Stimulated activated naive CD8-positive, alpha-beta T cell treated with anti-CD3 and anti-CD28 coated beads, Interleukin-15, amount 100 ng/mL, for 72 hours (primary cell): ENCODE results near the gene VSTM2L.

Source experiments
- ATAC-seq: fragments of 150-1000 bp; cut with Tn5 transposase; 2 replicates; pipeline ENCODE4 v1.10.0; 2021; ENCODE audit warnings: mild to moderate bottlenecking, moderate library complexity
- DNase-seq, 2 donors: peaks; one replicate each; pipeline ENCODE4 v3.0.0; 2021 to 2022
- H3K27ac Mint-ChIP-seq, 2 donors: one replicate each; pipeline ENCODE4 v1.8.0; 2022; ENCODE audit warnings: mild to moderate bottlenecking in 2 of 2, mixed read lengths in 2 of 2, moderate library complexity in 2 of 2
- H3K27me3 Mint-ChIP-seq: one replicate; pipeline ENCODE4 v1.8.0; 2022; ENCODE audit warnings: mixed read lengths
- H3K4me1 Mint-ChIP-seq: one replicate; pipeline ENCODE4 v1.8.0; 2022; ENCODE audit warnings: mild to moderate bottlenecking, mixed read lengths
- H3K4me3 Mint-ChIP-seq, 2 donors: one replicate each; pipeline ENCODE4 v1.8.0; 2022; ENCODE audit warnings: mild to moderate bottlenecking in 2 of 2, mixed read lengths in 2 of 2, moderate library complexity in 1 of 2
- H3K9me3 Mint-ChIP-seq, 2 donors: one replicate each; pipeline ENCODE4 v1.8.0; 2022; ENCODE audit warnings: mixed read lengths in 2 of 2

Gene VSTM2L

DNA sequence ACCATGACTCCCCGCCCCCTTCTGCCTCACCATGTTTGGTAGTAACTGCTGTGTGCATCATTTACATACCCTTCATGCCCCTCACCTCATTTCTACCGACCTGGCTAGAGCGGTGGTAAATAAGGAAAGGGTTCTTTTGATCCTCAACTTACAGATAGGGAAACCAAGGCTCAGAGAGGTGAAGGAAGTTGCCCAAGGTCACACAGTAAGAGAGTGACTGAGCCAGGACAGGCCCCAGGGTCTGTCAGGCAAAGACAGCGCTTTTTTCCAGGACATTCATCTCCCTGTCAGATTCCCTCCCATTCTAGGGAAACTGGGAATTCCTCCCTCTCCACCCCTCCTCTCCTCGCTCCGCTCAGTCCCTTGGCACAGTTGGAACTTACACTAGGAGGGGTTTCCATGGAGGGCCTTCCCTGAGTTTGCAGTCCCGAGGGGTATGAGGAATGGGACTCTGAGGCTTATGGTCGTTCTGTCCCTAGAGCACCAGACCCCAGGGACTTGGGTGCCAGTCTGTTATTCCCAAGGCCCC lies 2.0 kb downstream of the VSTM2L start:
- H3K27me3 Mint-ChIP-seq = peaks cover 82% of the 10 kb centered on the region
- peaks cover 13% of the 10 kb centered on the region for H3K4me1 Mint-ChIP-seq
- ATAC-seq (no peak), DNase-seq (no peak)
- H3K9me3 Mint-ChIP-seq = no peaks in the 10 kb centered on the region
- H3K27ac Mint-ChIP-seq = no peak overlapping the region
- H3K4me3 Mint-ChIP-seq = no peak overlapping the region

DNA sequence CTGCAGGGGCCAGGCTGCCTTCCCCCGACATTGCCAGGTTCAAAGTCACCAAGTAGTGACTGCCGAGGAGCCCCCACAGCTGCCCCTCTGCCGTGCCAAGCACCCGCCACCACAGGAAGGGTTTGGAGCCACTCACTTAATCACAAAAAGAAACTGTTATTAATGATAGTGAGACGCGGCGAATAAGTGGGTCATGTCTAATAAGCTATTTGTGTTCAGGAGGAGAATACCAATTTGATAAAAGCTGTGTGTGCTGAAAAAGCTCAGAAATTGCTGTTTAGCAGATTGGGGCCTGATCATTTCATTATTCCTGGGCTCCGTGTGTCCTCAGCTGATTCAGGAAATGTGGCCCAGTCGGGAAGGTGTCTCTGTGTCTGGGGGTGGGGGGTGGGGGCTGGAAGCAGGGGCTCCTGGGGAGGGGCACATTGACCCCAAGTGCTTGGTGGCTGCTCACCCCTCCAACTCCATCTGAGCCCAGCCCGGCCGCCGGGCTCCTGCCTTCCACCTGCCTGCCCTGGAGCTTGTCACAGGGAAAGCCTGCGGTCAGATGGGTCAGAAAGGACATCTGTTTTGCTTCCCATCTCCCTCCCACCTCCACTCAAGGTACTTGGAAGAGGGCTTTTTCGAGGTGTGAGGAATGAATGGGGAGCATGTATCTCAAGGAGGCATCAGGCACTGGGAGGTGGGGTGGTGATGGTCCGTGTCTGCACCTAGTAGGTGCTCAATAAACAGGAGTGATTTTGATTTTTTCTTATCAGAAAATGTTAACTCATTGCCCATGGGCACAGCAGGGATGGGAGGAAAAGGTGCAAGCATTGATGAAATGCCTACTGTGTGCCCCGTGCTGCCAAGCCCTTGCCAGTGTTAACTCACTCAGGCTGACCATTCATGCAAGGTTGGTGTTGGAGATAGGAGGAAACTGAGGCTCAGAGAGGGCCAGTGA lies 3.0 kb downstream of the VSTM2L start:
- Mint-ChIP-seq H3K4me3 (no peak overlapping the region), H3K27me3 (peaks cover 80% of the 10 kb centered on the region), H3K4me1 (peaks cover 13% of the 10 kb centered on the region), H3K9me3 (no peaks in the 10 kb centered on the region), H3K27ac (no peak overlapping the region)
- no peak for ATAC-seq
- DNase-seq = no peak

DNA sequence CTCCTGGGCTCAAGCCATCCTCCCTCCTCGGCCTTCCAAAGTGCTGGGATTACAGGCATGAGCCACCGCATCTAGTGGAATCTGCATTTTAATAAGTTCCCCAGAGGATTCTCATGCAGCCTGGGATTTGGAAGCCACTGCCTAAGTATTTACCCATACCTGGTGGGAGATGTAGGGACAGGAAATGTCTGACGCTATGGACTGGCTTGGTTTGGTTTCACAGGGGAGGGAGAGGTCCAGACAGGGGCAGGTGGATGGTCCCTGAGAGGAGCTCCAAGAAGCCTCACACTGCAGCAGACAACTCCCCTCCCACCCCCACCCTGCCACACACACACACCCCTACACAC lies 4.4 kb downstream of the VSTM2L start:
- Mint-ChIP-seq H3K27ac (no peak overlapping the region), H3K9me3 (no peaks in the 10 kb centered on the region), H3K4me3 (no peak overlapping the region), H3K27me3 (peaks cover 80% of the 10 kb centered on the region), H3K4me1 (peaks cover 14% of the 10 kb centered on the region)
- no peak for ATAC-seq
- DNase-seq = no peak

DNA sequence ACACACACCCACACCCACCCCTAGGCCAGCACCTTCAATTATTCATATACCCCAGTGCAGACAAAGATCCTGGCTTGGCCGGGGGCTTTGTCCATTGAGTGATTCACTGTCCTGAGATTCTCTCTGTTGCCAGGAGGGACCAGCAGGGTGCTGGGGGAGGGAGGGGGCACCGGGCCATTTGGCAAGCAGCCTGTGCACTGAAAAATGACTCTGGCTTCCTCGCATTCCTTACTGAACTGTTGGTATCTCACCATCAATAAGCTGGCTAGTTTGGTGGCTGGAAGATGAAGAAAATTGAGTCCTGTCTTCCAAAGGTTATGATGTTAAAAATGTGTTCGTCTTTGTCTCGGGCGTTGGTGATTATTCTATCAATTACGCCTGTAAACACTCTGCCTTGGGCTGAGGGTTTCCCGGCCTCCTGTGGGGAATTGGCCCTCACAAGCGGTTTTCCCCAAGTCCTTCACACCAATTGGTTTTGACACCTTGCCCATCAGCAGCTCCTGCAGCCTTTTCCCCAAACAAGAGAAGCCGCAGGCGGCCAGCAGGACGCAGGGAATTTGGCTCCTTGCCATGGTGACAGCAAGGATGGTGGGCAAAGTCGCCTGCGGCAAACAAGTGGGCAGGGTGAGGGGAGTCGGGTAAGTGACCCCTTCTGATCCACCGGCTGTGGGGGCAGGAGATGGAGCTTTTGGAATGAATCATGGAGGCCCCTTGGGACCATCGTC lies 4.9 kb downstream of the VSTM2L start:
- no peak for DNase-seq
- peaks cover 18% of the 10 kb centered on the region for H3K4me1 Mint-ChIP-seq

DNA sequence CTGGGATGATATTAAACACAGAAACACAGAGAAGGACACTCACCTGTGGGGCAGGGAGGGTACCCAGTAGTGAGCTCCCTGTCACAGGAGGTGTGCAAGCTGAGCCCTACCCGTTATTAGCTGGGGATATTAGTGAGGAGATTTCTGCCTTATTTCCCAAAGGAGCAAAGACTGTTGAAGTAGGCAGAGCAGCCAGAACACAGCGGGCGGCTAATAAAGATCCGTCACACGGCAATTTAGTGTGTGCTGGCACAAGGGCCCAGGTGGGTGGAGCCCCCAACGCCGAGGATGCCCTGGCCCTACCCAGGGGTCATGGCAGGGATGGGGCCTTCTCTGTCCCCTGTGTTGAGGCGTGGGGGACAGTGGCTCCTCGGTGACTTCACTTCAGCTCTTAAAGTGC lies 8.3 kb downstream of the VSTM2L start:
- Mint-ChIP-seq H3K27ac (no peak overlapping the region), H3K9me3 (no peaks in the 10 kb centered on the region), H3K4me3 (no peak overlapping the region), H3K27me3 (peaks cover 80% of the 10 kb centered on the region), H3K4me1 (peaks cover 36% of the 10 kb centered on the region)
- ATAC-seq = no peak
- no peak for DNase-seq

More for the DNA sequence above, 4.9 kb downstream of the VSTM2L start:
- Mint-ChIP-seq H3K4me3 (no peak overlapping the region), H3K27me3 (peaks cover 82% of the 10 kb centered on the region), H3K27ac (no peak overlapping the region), H3K9me3 (no peaks in the 10 kb centered on the region)
- no peak for ATAC-seq

DNA sequence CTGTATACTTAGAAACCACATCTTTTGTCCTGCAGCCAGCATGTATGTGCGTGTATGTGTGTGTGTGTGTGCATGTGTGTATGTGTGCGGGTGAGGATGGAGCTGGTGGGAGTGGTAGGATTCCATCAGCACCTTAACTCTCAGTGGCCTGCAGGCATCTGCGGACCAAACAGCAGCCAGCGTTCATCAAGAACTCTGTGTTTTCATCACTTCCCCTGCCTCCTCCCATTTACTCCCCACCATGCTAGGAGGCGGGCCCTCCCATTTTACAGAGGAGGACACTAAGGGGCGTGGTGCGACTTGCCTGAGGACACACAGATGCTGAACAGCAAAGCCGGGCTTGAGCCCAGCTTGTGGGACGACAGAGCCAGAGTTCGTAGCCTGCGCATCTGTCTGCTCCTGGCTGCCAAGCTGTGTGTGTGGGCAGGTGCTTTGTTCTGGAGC lies 8.9 kb downstream of the VSTM2L start:
- Mint-ChIP-seq H3K4me3 (no peak overlapping the region), H3K4me1 (peaks cover 42% of the 10 kb centered on the region), H3K27me3 (peaks cover 81% of the 10 kb centered on the region), H3K9me3 (no peaks in the 10 kb centered on the region), H3K27ac (no peak overlapping the region)
- no peak for ATAC-seq
- no peak for DNase-seq

DNA sequence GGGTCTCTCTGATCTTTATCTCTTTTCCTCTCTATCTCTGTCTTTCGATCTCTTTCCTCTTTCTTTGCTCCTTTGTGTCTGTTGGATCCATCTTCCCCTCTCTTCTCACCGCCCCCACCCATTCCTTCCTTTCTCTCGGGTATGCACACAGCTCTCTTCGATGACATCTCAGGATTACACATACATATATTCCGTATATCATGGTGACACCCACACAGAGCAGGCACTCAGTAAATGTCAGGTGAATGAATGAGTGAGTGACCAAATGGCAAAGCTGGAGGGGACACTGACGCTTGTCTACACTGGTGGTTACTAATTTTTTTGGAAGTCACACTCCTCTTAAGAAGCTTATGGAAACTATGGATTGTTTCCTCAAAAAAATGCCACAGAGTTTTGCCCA lies 9.9 kb downstream of the VSTM2L start:
- Mint-ChIP-seq H3K4me3 (no peak overlapping the region), H3K27me3 (peaks cover 85% of the 10 kb centered on the region), H3K9me3 (no peaks in the 10 kb centered on the region), H3K4me1 (peaks cover 48% of the 10 kb centered on the region), H3K27ac (no peak overlapping the region)
- DNase-seq = no peak
- no peak for ATAC-seq

DNA sequence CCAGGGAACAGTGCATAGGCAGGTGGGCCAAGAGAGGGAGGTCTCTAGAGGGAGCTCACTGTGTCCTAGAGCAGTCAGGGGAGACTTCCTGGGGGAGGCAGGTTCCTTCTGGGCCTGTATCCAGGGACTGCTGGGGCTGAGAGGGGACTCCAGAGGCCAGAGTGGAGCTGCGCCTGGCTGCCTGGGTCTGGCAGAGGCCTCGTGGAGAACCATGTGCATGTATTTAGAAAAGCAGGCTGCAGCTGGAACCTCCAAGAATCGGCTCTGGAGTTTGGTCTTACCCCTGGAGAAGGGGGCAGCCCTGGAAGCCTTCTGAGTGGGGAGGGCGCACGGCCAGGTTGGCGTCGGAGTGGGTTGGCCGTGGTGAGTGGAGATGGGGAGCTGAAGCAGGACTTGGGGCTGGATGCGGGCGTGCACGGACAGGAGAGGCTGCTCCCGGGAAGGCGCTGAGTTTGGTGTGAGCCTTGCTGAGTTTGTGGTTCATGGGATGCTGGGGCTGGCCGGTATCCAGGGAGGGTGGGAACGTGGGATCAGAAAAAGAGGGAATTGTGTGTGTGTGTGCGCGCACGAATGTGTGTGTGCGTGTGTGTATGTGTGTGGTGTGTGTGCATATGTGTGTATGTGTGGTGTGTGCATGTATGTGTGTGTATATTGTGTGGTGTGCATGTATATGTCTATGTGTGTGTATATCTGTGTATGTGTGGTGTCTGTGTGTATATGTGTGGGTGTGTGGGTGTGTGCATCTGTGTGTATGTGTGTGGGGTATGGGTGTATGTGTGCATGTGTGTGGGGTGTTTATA lies 10.8 kb downstream of the VSTM2L start:
- Mint-ChIP-seq H3K27me3 (peaks cover 85% of the 10 kb centered on the region), H3K4me3 (peak overlapping the region in 1 of 2 donors; percentile 9), H3K4me1 (peaks cover 48% of the 10 kb centered on the region), H3K27ac (peak overlapping the region in 1 of 2 donors; percentile 0), H3K9me3 (no peaks in the 10 kb centered on the region)
- DNase-seq = no peak
- no peak for ATAC-seq

DNA sequence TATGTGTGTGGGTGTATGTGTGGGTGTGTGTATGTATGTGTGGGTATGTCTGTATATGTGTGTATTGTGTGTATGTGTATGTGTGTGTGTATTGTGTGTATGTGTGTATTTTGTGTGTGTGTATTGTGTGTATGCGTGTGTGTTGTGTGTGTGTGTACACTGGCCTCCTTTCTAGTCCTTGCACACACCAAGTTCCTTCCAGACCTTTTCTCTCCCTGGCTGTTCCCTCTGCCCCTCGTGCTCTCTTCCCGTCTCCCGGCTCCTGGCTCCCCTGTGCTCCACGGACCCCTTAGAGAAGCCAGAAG lies 11.4 kb downstream of the VSTM2L start:
- ATAC-seq (no peak), DNase-seq (no peak)
- Mint-ChIP-seq H3K4me3 (peak overlapping the region; percentile 9 to 46), H3K9me3 (no peaks in the 10 kb centered on the region), H3K27ac (peak overlapping the region; percentile 94 to 95), H3K27me3 (peaks cover 85% of the 10 kb centered on the region), H3K4me1 (peaks cover 48% of the 10 kb centered on the region)

DNA sequence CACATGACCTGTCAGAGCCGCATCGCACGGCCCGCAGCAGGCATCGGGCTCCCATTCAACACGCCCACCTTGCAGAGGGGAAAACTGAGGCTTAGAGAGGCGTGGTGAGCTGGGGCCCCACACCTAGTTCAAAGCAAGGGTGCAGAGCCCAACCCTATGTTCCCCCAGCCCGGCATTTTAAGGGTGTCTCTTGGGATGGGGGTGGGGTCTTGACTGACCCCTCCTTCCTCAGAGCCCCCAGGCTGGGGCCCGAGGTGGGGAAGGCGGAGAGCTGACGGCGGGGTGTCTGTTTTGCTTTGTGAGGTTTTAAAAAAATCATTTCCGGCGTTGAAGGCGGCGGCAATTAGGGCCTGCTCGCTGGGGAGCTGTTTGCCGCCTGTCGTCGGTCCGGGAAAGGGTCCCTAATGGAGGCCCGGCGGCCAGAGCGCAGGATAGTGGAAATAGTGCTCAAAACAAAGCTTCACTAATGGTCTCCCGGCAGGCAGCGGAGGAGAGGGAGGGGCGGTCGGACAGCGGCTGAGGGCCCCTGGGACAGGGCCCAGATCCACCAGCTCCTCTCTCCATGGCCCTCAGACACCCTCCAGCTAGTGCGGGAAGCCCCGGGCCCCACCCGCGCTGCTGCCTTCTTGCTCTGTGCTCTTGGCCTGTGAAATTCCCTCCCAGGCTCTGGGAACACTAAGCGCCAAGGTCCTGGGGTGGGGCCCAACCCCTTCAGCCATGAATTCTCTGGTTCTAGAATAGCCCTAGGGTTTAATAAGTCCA lies 11.9 kb downstream of the VSTM2L start:
- H3K27me3 Mint-ChIP-seq = peaks cover 89% of the 10 kb centered on the region
- H3K27ac Mint-ChIP-seq = peak overlapping the region; percentile 94 to 95
- peaks cover 48% of the 10 kb centered on the region for H3K4me1 Mint-ChIP-seq
- peak in 1 of 2 donors; percentile 31 for DNase-seq
- H3K9me3 Mint-ChIP-seq = no peaks in the 10 kb centered on the region
- H3K4me3 Mint-ChIP-seq = peak overlapping the region; percentile 9 to 46
- ATAC-seq = peak; percentile 51

DNA sequence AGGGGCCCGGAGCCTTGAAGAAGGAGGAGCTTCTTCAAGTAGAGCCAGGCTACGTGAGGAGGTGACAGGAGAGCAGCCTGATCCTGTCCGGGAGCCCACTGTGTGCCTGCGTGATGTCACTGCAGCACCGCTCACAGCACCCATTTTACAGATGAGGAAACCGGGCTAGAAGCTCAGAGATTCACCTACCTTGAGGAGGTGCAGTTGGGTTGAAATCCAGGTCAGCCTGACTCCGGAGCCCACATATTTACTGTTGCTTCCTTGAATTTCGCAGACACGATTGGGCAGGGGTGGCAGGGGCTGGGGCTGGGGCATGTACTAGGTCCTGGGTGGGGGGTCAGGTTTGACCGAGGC lies 12.5 kb downstream of the VSTM2L start:
- H3K27ac Mint-ChIP-seq = no peak overlapping the region
- H3K27me3 Mint-ChIP-seq = peaks cover 87% of the 10 kb centered on the region
- no peak overlapping the region for H3K4me3 Mint-ChIP-seq
- no peaks in the 10 kb centered on the region for H3K9me3 Mint-ChIP-seq
- H3K4me1 Mint-ChIP-seq = peaks cover 48% of the 10 kb centered on the region
- ATAC-seq (peak; percentile 7), DNase-seq (no peak)

DNA sequence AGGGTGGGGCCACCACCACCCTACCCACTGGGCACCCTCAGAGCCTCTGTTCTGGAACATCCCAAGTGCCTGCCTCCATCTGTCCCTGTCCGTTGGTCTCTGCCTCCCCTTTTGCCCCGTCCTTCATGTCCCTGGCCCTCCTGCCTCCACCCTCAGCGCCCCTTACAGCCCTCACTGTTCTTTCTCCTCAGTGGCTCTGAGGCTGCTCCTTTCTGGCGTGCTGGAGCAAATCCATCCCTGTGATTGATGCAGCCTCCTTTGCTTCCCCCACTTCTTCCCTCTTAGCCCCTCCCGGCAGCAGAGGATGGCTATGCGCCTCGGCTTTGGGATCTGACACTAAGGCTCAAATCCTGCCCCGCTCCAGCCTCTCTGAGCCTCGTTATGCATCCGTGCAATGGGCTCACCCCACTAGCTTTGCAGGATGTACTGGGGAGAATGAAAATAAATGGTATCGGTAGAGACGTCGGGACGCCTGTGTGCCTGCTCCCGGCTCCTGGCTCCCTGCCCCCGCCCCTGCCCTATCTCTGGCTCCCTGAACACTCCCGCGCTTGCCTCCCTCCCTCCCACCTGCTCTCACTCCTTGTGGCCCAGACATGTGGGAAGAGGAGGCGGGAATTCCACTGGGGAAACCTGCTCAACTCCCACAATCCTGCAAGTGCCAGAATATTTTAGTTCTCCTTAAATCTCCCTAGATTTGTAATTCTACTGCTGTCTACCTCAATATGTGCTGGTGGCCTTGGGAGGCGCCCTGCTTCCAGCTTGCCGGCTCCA lies 13.1 kb downstream of the VSTM2L start:
- Mint-ChIP-seq H3K4me3 (peak overlapping the region in 1 of 2 donors; percentile 18), H3K4me1 (peaks cover 48% of the 10 kb centered on the region), H3K27ac (peak overlapping the region in 1 of 2 donors; percentile 75), H3K9me3 (no peaks in the 10 kb centered on the region), H3K27me3 (peaks cover 82% of the 10 kb centered on the region)
- no peak for ATAC-seq
- DNase-seq = no peak

DNA sequence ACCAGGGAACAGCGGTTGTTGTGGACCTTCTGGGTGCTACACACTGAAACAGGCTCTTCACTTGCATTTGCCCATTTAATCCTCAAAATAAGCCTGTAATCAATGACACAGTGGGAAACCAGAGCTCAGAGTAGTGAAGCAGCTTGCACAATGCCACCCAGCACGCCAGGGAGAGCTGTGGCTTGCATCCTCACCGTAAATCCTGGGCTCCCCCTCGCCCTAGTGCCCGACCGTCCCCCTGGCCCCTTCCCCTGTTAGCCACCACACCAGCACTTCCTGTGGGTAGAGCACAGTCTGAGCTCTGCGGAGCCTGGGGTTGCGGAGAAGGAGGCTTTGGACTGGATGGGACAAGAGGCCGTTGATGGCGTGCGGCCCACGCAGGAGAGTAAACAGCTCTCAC lies 14.5 kb downstream of the VSTM2L start:
- ATAC-seq = no peak
- no peak overlapping the region for H3K4me3 Mint-ChIP-seq
- H3K4me1 Mint-ChIP-seq = peaks cover 48% of the 10 kb centered on the region
- no peak for DNase-seq
- H3K27me3 Mint-ChIP-seq = peaks cover 70% of the 10 kb centered on the region
- H3K9me3 Mint-ChIP-seq = no peaks in the 10 kb centered on the region
- no peak overlapping the region for H3K27ac Mint-ChIP-seq

DNA sequence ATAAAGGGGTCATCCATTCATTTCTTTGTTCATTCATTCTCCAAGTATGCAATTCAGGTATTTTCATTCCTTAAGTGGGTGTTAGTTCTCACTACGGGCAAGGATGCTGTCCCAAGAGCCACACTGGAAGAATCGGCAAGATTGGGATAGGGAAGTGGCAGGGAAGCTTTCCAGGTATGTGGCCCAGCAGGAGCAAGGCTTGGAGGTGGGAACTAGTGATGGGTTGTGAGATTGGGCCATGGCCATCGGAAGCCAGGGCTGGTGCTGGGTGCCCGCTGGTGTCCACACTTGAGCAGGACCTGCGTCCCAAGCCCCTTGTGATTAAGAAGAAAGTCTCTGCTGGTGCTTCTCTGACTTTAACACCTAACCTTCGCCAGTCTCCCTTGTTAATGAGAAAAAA lies 15.1 kb downstream of the VSTM2L start:
- Mint-ChIP-seq H3K27me3 (peaks cover 70% of the 10 kb centered on the region), H3K27ac (no peak overlapping the region), H3K9me3 (no peaks in the 10 kb centered on the region), H3K4me3 (no peak overlapping the region), H3K4me1 (peaks cover 45% of the 10 kb centered on the region)
- no peak for DNase-seq
- no peak for ATAC-seq
